ENCODE measurements around the gene MEIS1. TPM values are rescaled to one million over a fixed set of nuclear protein-coding genes. Genes with fewer than 3 reads are reported as not detected.

Gene MEIS1
- total and polyA plus RNA-seq, 8 donors, result 4.8 to 172 (median 38.5) TPM

DNA sequence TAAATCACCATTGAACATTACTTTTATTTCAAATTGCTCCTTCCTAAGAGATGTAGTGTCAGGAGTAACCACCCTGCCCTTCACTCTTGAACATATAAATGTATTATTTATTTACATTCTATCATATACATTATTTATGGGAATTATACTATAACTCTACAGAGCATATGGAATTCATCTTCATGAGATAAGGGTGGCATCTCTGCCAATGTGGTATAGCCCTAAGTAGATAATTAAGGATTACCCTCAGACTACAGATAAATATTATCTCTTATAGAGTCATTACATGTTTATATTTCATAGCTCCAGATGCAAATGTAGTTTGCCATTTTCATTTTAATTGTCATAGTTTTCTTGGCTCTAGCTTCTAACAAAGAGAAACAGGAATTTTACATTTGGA lies 17.3 kb downstream of the MEIS1 start:
- no peak for DNase-seq
- peaks cover 0 to 51% (median 18%) of the 10 kb centered on the region in 4 donors for H3K4me1 ChIP-seq
- no peaks in the 10 kb centered on the region for H3K27me3 ChIP-seq
- H3K4me3 ChIP-seq, result no peak overlapping the region
- H3K9me3 ChIP-seq, result no peaks in the 10 kb centered on the region
- no peak for TF ChIP-seq POLR2A (IDR thresholded peaks at IDR 0.05)
- intact Hi-C loops (cut with DNase I; ENCODE audit: low total_unique reads), result no loop called here
- H3K27ac ChIP-seq, result peak overlapping the region in 2 of 5 donors; percentile 6 to 45
- H3K36me3 ChIP-seq, result peaks cover 0 to 14% (median 7%) of the 10 kb centered on the region in 4 donors

DNA sequence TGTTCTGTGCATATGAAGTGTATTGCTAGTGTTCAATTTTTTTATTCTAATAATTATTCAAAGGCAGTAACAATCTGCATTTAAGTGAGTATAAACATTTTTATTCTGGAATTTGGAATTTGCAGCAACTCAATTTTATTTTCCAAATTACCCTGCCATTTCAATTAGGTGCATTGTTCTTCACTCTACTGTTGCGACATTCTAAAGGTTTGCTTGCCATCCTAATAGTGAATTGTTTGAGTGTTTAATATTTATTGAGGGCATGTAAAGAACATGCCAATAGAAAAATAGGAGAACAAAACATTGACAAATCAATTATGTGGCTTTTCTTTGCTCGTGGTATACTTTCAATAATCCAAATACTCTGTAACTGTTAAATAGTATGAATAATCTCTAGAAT lies 18.0 kb downstream of the MEIS1 start:
- 67 to 77% (median 75%) methylated on average over 2 of the region's 2 CpGs for WGBS, 5 donors
- Histone ChIP-seq H3K9me3 (no peaks in the 10 kb centered on the region), H3K36me3 (peaks cover 0 to 21% (median 10%) of the 10 kb centered on the region in 4 donors), H3K4me3 (no peak overlapping the region), H3K27ac (peak overlapping the region in 2 of 5 donors; percentile 42 to 43), H3K4me1 (peaks cover 0 to 57% (median 20%) of the 10 kb centered on the region in 4 donors), H3K27me3 (no peaks in the 10 kb centered on the region)
- TF ChIP-seq POLR2AphosphoS5 (IDR thresholded peaks at IDR 0.05) (no peak), EP300 (IDR thresholded peaks at IDR 0.05) (no peak), POLR2A (IDR thresholded peaks at IDR 0.05) (no peak)
- TF ChIP-seq, protein P1, sequence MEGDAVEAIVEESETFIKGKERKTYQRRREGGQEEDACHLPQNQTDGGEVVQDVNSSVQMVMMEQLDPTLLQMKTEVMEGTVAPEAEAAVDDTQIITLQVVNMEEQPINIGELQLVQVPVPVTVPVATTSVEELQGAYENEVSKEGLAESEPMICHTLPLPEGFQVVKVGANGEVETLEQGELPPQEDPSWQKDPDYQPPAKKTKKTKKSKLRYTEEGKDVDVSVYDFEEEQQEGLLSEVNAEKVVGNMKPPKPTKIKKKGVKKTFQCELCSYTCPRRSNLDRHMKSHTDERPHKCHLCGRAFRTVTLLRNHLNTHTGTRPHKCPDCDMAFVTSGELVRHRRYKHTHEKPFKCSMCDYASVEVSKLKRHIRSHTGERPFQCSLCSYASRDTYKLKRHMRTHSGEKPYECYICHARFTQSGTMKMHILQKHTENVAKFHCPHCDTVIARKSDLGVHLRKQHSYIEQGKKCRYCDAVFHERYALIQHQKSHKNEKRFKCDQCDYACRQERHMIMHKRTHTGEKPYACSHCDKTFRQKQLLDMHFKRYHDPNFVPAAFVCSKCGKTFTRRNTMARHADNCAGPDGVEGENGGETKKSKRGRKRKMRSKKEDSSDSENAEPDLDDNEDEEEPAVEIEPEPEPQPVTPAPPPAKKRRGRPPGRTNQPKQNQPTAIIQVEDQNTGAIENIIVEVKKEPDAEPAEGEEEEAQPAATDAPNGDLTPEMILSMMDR (IDR thresholded peaks at IDR 0.05), result no peak
- intact Hi-C loops (cut with DNase I; ENCODE audit: low total_unique reads), result no loop called here
- DNase-seq, result no peak

DNA sequence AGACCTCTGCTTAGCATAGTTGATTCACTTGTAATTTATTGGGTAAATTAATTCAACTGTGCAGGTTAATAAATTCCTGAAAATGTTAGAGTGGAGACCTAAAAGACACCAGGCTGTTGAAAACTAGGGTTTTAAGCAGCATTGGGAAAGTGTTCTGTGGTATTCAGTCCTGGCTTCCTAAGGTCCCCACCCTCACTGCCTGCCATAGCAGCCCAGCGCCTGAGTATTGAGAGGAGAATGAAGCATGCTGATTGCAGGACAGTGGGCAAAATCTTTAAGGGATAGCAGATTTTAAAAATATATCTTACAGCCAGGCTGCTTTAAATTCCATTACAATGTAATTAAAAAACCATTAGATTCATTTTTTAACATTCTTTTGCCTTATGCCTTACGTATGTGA lies 20.6 kb downstream of the MEIS1 start:
- Histone ChIP-seq H3K9me3 (no peaks in the 10 kb centered on the region), H3K4me3 (no peak overlapping the region), H3K27ac (peak overlapping the region in 2 of 5 donors; percentile 42 to 49), H3K36me3 (peaks cover 0 to 21% (median 10%) of the 10 kb centered on the region in 4 donors), H3K27me3 (no peaks in the 10 kb centered on the region), H3K4me1 (peaks cover 0 to 67% (median 24%) of the 10 kb centered on the region in 4 donors)
- TF ChIP-seq EP300 (IDR thresholded peaks at IDR 0.05) (no peak), POLR2A (IDR thresholded peaks at IDR 0.05) (no peak), POLR2AphosphoS5 (IDR thresholded peaks at IDR 0.05) (no peak)
- TF ChIP-seq, protein P1 (IDR thresholded peaks at IDR 0.05), result no peak
- intact Hi-C loops (cut with DNase I; ENCODE audit: low total_unique reads), result no loop called here
- DNase-seq, result no peak
- 80 to 96% (median 87%) methylated on average over 2 of the region's 2 CpGs for WGBS, 5 donors

DNA sequence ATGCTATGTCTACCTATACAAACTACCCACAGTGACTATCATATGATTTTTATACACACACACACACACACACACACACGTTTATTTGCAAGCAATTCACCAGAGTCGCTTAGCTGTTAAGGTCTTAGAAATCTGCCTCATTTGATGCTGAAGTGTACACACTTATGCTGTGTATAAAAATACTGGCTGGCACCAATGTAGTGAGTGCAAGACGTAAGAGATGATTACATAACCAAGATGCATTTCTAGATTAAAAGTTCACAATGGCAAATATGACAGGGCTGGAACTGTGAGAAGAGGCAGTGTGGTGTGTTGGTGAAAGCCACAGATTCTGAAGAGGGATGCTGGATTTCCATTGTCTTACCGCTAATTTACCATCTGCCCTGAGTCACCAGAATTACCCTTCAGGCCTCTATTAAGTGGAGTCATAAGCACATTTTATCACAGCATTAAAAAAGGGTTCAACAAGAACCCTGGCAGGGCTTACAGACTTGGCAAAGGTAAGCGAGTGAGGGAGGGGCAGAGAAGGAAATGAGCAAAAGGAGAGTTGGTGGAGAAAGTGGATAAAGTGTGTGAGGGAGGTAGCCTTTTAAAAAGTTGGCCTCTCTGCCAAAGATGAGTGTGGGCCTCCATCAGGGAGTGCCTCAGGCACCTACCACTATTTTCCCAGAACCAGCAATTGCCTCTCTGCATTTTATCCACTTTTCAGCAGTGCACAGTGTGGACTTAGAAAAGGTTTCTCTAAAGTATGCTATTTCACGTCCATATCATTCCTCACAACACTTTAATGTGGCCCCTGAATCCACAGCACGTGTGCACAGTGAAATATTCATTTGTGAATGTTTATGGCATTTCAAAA lies 21.5 kb downstream of the MEIS1 start:
- H3K36me3 ChIP-seq, result peaks cover 0 to 22% (median 10%) of the 10 kb centered on the region in 4 donors
- TF ChIP-seq POLR2AphosphoS5 (IDR thresholded peaks at IDR 0.05) (peak in 1 of 3 donors; percentile 12), EP300 (IDR thresholded peaks at IDR 0.05) (no peak), POLR2A (IDR thresholded peaks at IDR 0.05) (no peak)
- TF ChIP-seq, protein P1 (IDR thresholded peaks at IDR 0.05), result no peak
- peaks cover 0 to 68% (median 26%) of the 10 kb centered on the region in 4 donors for H3K4me1 ChIP-seq
- 64 to 79% (median 73%) methylated on average over 7 of the region's 7 CpGs for WGBS, 5 donors
- peak overlapping the region in 3 of 5 donors; percentile 16 to 49 (median 42) for H3K27ac ChIP-seq
- H3K27me3 ChIP-seq, result no peaks in the 10 kb centered on the region
- H3K9me3 ChIP-seq, result no peaks in the 10 kb centered on the region
- no peak for DNase-seq
- intact Hi-C loops (cut with DNase I; ENCODE audit: low total_unique reads), result no loop called here
- H3K4me3 ChIP-seq, result no peak overlapping the region

DNA sequence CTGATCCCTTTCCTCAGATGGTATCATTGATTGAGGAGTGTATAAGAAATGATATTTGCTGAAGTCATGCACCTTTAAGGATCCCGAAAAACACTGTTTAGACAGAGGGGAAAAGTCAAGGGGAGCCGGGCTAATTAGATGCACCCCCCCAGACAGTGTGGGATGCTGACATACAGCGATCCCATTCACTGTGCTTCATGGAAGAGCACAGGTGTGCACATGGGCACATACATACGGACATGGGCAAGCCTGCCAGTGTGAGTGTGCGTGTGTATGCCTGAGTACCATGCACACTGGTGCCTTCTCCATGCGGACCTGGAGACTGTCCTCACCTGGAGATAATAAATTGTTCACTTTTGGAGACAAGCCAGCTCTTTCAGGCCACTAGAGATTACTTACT lies 22.6 kb downstream of the MEIS1 start:
- Histone ChIP-seq H3K9me3 (no peaks in the 10 kb centered on the region), H3K27ac (peak overlapping the region in 2 of 5 donors; percentile 28 to 49), H3K36me3 (peaks cover 0 to 27% (median 16%) of the 10 kb centered on the region in 4 donors), H3K4me3 (no peak overlapping the region), H3K4me1 (peaks cover 0 to 66% (median 30%) of the 10 kb centered on the region in 4 donors), H3K27me3 (no peaks in the 10 kb centered on the region)
- intact Hi-C loops (cut with DNase I; ENCODE audit: low total_unique reads), result no loop called here
- TF ChIP-seq EP300 (IDR thresholded peaks at IDR 0.05) (no peak), POLR2A (IDR thresholded peaks at IDR 0.05) (no peak), POLR2AphosphoS5 (IDR thresholded peaks at IDR 0.05) (no peak)
- TF ChIP-seq, protein P1 (IDR thresholded peaks at IDR 0.05), result no peak
- 68 to 87% (median 82%) methylated on average over 6 of the region's 6 CpGs for WGBS, 5 donors
- no peak for DNase-seq

Measured in stomach (tissue), 9 donors.